NOMO-1 treated with DMSO at 0.1 percent for 48 hours (cell line): Measurements from ENCODE around the gene KLHDC10.
"Not testable (repeated sequence)": the region's sequence is repeated elsewhere in the genome, so short reads cannot be mapped to it uniquely, and the experiment has no call there.

Experiments
- DNase-seq: peaks from one replicate; lab custom pipeline; 2025; ENCODE audit not compliant: unreplicated experiment; lab: John Stamatoyannopoulos, UW

Gene KLHDC10

GRCh38 chr7:130079846-130080394 is 9.6 kb downstream of the KLHDC10 start:
- DNase-seq, result no peak

GRCh38 chr7:130083497-130083896 is 13.2 kb downstream of the KLHDC10 start:
- not testable (repeated sequence) for DNase-seq

- DNase-seq, result no peak
Observed at GRCh38 chr7:130084037-130084875, 13.9 kb downstream of the KLHDC10 start.

- not testable (repeated sequence) for DNase-seq
Observed at GRCh38 chr7:130085235-130085634, 14.9 kb downstream of the KLHDC10 start.

GRCh38 chr7:130086938-130087337 is 16.6 kb downstream of the KLHDC10 start:
- DNase-seq, result no peak

- DNase-seq, result no peak
Observed at GRCh38 chr7:130087364-130087763, 17.0 kb downstream of the KLHDC10 start.

GRCh38 chr7:130090745-130091532 is 20.6 kb downstream of the KLHDC10 start:
- DNase-seq, result no peak

- peak; percentile 0 for DNase-seq
Observed at GRCh38 chr7:130091999-130092398, 21.7 kb downstream of the KLHDC10 start.

GRCh38 chr7:130092598-130092997 is 22.3 kb downstream of the KLHDC10 start:
- DNase-seq, result peak; percentile 0

- DNase-seq, result no peak
Observed at GRCh38 chr7:130095812-130096211, 25.5 kb downstream of the KLHDC10 start.

- no peak for DNase-seq
Observed at GRCh38 chr7:130096243-130096827, 26.0 kb downstream of the KLHDC10 start.

- DNase-seq, result no peak
Observed at GRCh38 chr7:130099331-130099730, 29.0 kb downstream of the KLHDC10 start.

- DNase-seq, result no peak
Observed at GRCh38 chr7:130102588-130102987, 32.3 kb downstream of the KLHDC10 start.

- no peak for DNase-seq
Observed at GRCh38 chr7:130107949-130108674, 37.8 kb downstream of the KLHDC10 start.

- no peak for DNase-seq
Observed at GRCh38 chr7:130108809-130109208, 38.5 kb downstream of the KLHDC10 start.

GRCh38 chr7:130112093-130112492 is 41.8 kb downstream of the KLHDC10 start:
- DNase-seq, result no peak

- DNase-seq, result no peak
Observed at GRCh38 chr7:130112662-130113425, 42.5 kb downstream of the KLHDC10 start.

GRCh38 chr7:130113426-130113805 is 43.1 kb downstream of the KLHDC10 start:
- not testable (repeated sequence) for DNase-seq

- peak; percentile 0 for DNase-seq
Observed at GRCh38 chr7:130113887-130114286, 43.6 kb downstream of the KLHDC10 start.

- peak; percentile 1 for DNase-seq
Observed at GRCh38 chr7:130114374-130114773, 44.0 kb downstream of the KLHDC10 start.
